K562 (cell line): ENCODE measurements around the gene PDE4D. TPM values are rescaled to one million over a fixed set of nuclear protein-coding genes. Genes with fewer than 3 reads are reported as not detected.

ENCODE experiments used
- ATAC-seq: fragments of 200-7000 bp; cut with Tn5 transposase; 3 replicates; pipeline ENCODE4 v1.9.1; 2020; ENCODE audit warnings: moderate library complexity
- BruUV-seq: library from RNA; stranded (reverse); fragments of 400-500 nt; replicated peaks from 2 replicates; lab custom pipeline; 2021; lab: Mats Ljungman, UMichigan
- CTCF ChIA-PET: fragments of 300-600 bp; formaldehyde crosslinking; extraction: SDS; loops from one replicate; lab custom pipeline; 2021; ENCODE audit warnings: low intra/inter-chr PET ratio; lab: Yijun Ruan, JAX
- POLR2A ChIA-PET: fragments of 300-600, 350-650 bp; sonication (Branson Sonifier 250); formaldehyde crosslinking; extraction: SDS; loops from one replicate; lab custom pipeline; 2021; ENCODE audit warnings: antibody characterized with exemption, inconsistent platforms; lab: Yijun Ruan, JAX
- DNase-seq, 4 experiments: peaks; one replicate each; pipeline versions ENCODE4 v3.0.0 to v3.0.0-alpha.2; 2011 to 2018; ENCODE audit warnings: low spot score in 3 of 4, mixed read lengths in 3 of 4; ENCODE audit errors: extremely low read depth in 1 of 4
- FAIRE-seq: peaks from 2 replicates; lab custom pipeline; 2011; peaks lifted over from hg19 to GRCh38; lab: Jason Lieb, UNC
- H2AFZ ChIP-seq: 2 replicates; pipeline ENCODE4 v1.6.0; 2011; ENCODE audit warnings: low read depth, low read length, control low read depth, inconsistent platforms
- H3K27ac ChIP-seq: fragments of 200-600 bp; 3 replicates; pipeline ENCODE4 v1.8.0; 2011; ENCODE audit warnings: low read depth, mild to moderate bottlenecking, control low read depth, inconsistent platforms, low read length, moderate library complexity, mixed read lengths; ENCODE audit errors: extremely low read depth
- H3K27me3 ChIP-seq, 2 experiments: fragments of 300-600 bp in 1 of 2; 2 replicates in 1 of 2; 3 replicates in 1 of 2; pipeline versions ENCODE4 v1.6.0 to v1.8.0; 2011; ENCODE audit warnings: inconsistent platforms in 2 of 2, low read length in 2 of 2, mild to moderate bottlenecking in 1 of 2, mixed read lengths in 1 of 2, moderate library complexity in 1 of 2; ENCODE audit not compliant: control insufficient read depth in 2 of 2, insufficient read depth in 2 of 2
- H3K36me3 ChIP-seq: fragments of 300-600 bp; 3 replicates; pipeline ENCODE4 v1.8.0; 2011; ENCODE audit warnings: mild to moderate bottlenecking, low read length, inconsistent platforms; ENCODE audit not compliant: control insufficient read depth, insufficient read depth
- H3K4me1 ChIP-seq, 2 experiments: fragments of 200-600 bp in 1 of 2; replicated peaks in 1 of 2; 2 replicates in 1 of 2; 3 replicates in 1 of 2; pipeline versions ENCODE4 v1.5.1 to v1.8.0; 2011; ENCODE audit warnings: inconsistent platforms in 2 of 2, low read length in 2 of 2, mild to moderate bottlenecking in 1 of 2, mixed read lengths in 1 of 2, moderate library complexity in 1 of 2; ENCODE audit not compliant: control insufficient read depth in 2 of 2, insufficient read depth in 2 of 2
- H3K4me2 ChIP-seq: 2 replicates; pipeline ENCODE4 v1.6.1; 2011; ENCODE audit warnings: low read length, control low read depth, inconsistent platforms, mixed read lengths; ENCODE audit not compliant: insufficient read depth
- H3K4me3 ChIP-seq: fragments of 200-600 bp; sonication (generic), shearing (Covaris generic); 2 replicates; pipeline ENCODE4 v1.5.1; 2016; ENCODE audit warnings: control low read depth, inconsistent platforms
- H3K79me2 ChIP-seq: fragments of 200-600 bp; 3 replicates; pipeline ENCODE4 v1.8.0; 2011; ENCODE audit warnings: low read length, inconsistent platforms; ENCODE audit not compliant: control insufficient read depth, insufficient read depth
- H3K9ac ChIP-seq, 2 experiments: 2 replicates each; pipeline versions ENCODE4 v1.6.0 to v1.6.1; 2011; ENCODE audit warnings: low read depth in 2 of 2, low read length in 2 of 2, control low read depth in 1 of 2, inconsistent platforms in 1 of 2, mild to moderate bottlenecking in 1 of 2, mixed read lengths in 1 of 2; ENCODE audit not compliant: insufficient read depth in 1 of 2
- H3K9me1 ChIP-seq: one replicate; pipeline ENCODE4 v1.6.0; 2011; ENCODE audit warnings: inconsistent platforms, mild to moderate bottlenecking, low read length, moderate library complexity; ENCODE audit not compliant: control insufficient read depth, insufficient read depth
- H3K9me3 ChIP-seq: replicated peaks from 2 replicates; pipeline ENCODE4 v1.5.1; 2011; ENCODE audit warnings: low read depth, low read length, inconsistent platforms; ENCODE audit not compliant: control insufficient read depth, insufficient read depth
- H4K20me1 ChIP-seq: replicated peaks from 2 replicates; pipeline ENCODE4 v1.6.1; 2011; ENCODE audit warnings: low read length, inconsistent platforms, mixed read lengths; ENCODE audit not compliant: control insufficient read depth, insufficient read depth
- BHLHE40 ChIP-seq: IDR thresholded peaks from 2 replicates; pipeline ENCODE4 v1.6.1; 2011; ENCODE audit warnings: low read length, improper control_type of control experiment
- CGGBP1 ChIP-seq: fragments of 250-450 bp; sonication (Bioruptor Pico); IDR thresholded peaks from 2 replicates; pipeline ENCODE4 v1.9.0; 2021; ENCODE audit warnings: mild to moderate bottlenecking
- CHD2 ChIP-seq: IDR thresholded peaks from 2 replicates; pipeline ENCODE4 v1.6.1; 2011; ENCODE audit warnings: low read depth, low read length
- EWSR1 ChIP-seq: fragments of 450-650 bp; IDR thresholded peaks from 2 replicates; pipeline ENCODE4 v1.6.1; 2018; ENCODE audit warnings: borderline replicate concordance, mild to moderate bottlenecking, low read depth, moderate library complexity; ENCODE audit not compliant: partially characterized antibody
- FOXA3 ChIP-seq, 2 experiments: fragments of 450-650 bp in 1 of 2; sonication (generic) in 1 of 2; formaldehyde crosslinking; IDR thresholded peaks in 1 of 2; conservative IDR thresholded peaks in 1 of 2; 2 replicates each; pipeline versions ENCODE4 v1.4.0 to v1.8.0; 2020 to 2022; ENCODE audit warnings: mild to moderate bottlenecking in 2 of 2, missing genetic modification reagents in 1 of 2
- FOXP4 ChIP-seq: sonication (generic); formaldehyde crosslinking; IDR thresholded peaks from 2 replicates; pipeline ENCODE4 v1.8.0; 2022; ENCODE audit warnings: mild to moderate bottlenecking, missing genetic modification reagents, borderline replicate concordance
- GTF2B ChIP-seq: IDR thresholded peaks from 2 replicates; pipeline ENCODE4 v1.6.1; 2011; ENCODE audit not compliant: insufficient read length; ENCODE audit errors: extremely low read depth
- HMGXB4 ChIP-seq: sonication (generic); formaldehyde crosslinking; IDR thresholded peaks from 2 replicates; pipeline ENCODE4 v1.8.1; 2023; ENCODE audit warnings: mild to moderate bottlenecking, missing genetic modification reagents
- MTA1 ChIP-seq: fragments of 450-650 bp; IDR thresholded peaks from 2 replicates; pipeline ENCODE4 v1.6.1; 2017; ENCODE audit warnings: borderline replicate concordance
- POLR2AphosphoS5 ChIP-seq: IDR thresholded peaks from 2 replicates; pipeline ENCODE4 v1.6.1; 2011; ENCODE audit warnings: mild to moderate bottlenecking, low read depth, low read length, moderate library complexity; ENCODE audit not compliant: control insufficient read depth, insufficient read depth
- SIX5 ChIP-seq, 2 experiments: IDR thresholded peaks; 2 replicates each; pipeline ENCODE4 v1.6.1; 2011; ENCODE audit warnings: low read length in 2 of 2, borderline replicate concordance in 1 of 2, low read depth in 1 of 2, mild to moderate bottlenecking in 1 of 2, moderate library complexity in 1 of 2; ENCODE audit not compliant: insufficient read depth in 1 of 2
- SUPT5H ChIP-seq: fragments of 450-650 bp; IDR thresholded peaks from 2 replicates; pipeline ENCODE4 v1.6.1; 2016
- ZFP30 ChIP-seq: fragments of 250-450 bp; sonication (Bioruptor Pico); IDR thresholded peaks from 2 replicates; pipeline ENCODE4 v1.8.0; 2022; ENCODE audit warnings: moderate library complexity, mild to moderate bottlenecking, inconsistent platforms, borderline replicate concordance
- ZNF217 ChIP-seq: sonication (generic); formaldehyde crosslinking; IDR thresholded peaks from 2 replicates; pipeline ENCODE4 v1.8.0; 2022; ENCODE audit warnings: mild to moderate bottlenecking, missing genetic modification reagents
- ZNF431 ChIP-seq: sonication (generic); formaldehyde crosslinking; IDR thresholded peaks from 2 replicates; pipeline ENCODE4 v1.8.0; 2022; ENCODE audit warnings: mild to moderate bottlenecking, missing genetic modification reagents
- WGBS: fragments of 100-300 bp; shearing (Covaris generic); methylation state at CpG from one replicate; pipeline ENCODE4 v1.1.6; 2016; ENCODE audit warnings: low coverage, mixed read lengths; ENCODE audit not compliant: insufficient coverage; ENCODE audit errors: missing lambda C conversion rate; 5-methylcytosine and 5-hydroxymethylcytosine counted together
- in situ Hi-C: fragments of 300-500 bp; cut with MboI; formaldehyde crosslinking; loops from 4 replicates; pipeline ENCODE4 v1.15.0; 2018; ENCODE audit warnings: inconsistent platforms, mixed read lengths
- intact Hi-C: fragments of 100-400 bp; cut with micrococcal nuclease; formaldehyde crosslinking; loops from 2 replicates; pipeline ENCODE4 v1.14.2; 2022
- polyA plus RNA-seq, 8 experiments: library from polyadenylated mRNA; depleted of rRNA in 4 of 8; stranded (reverse) in 5 of 8; unstranded in 3 of 8; fragments of >200 nt; fragmentation: Nextera tagmentation in 2 of 8; fragmentation: Illumina TruSeq in 1 of 8; extraction: Ambion mirVana in 2 of 8; extraction: Trizol in 1 of 8; gene quantifications; 2 replicates each; pipeline versions ENCODE4 v1.2.1 to v1.2.3, GENCODE V29; 2011 to 2014; ENCODE audit warnings: inconsistent platforms in 1 of 8, missing spikeins in 1 of 8
- total RNA-seq, 7 experiments: library from RNA; depleted of rRNA in 6 of 7; stranded (reverse); fragments of >200 nt in 6 of 7; fragmentation: Illumina TruSeq in 2 of 7; extraction: Trizol in 2 of 7; gene quantifications; 2 replicates each; pipeline versions ENCODE4 v1.2.1 to v1.2.3, GENCODE V29; 2011 to 2021; ENCODE audit warnings: low replicate concordance in 1 of 7

Gene PDE4D
- total and polyA plus RNA-seq, 9 of the 15 experiments (the other 6 are each of a cell fraction or from before 2014, with no cell fraction given): 0.04 to 0.46 (median 0.13) TPM

GRCh38 chr5:59216841-59217240 is 676.7 kb downstream of the PDE4D start:
- BruUV-seq: no TSS peak
- DNase-seq: no peak
- no peak for FAIRE-seq
- Histone ChIP-seq H3K4me1 (no peaks in the 10 kb centered on the region), H3K79me2 (no peaks in the 10 kb centered on the region), H3K27me3 (no peaks in the 10 kb centered on the region), H3K4me3 (no peak overlapping the region), H3K36me3 (no peaks in the 10 kb centered on the region), H3K4me2 (no peak overlapping the region), H3K9me1 (no peaks in the 10 kb centered on the region), H3K9ac (no peak overlapping the region), H3K9me3 (no peaks in the 10 kb centered on the region), H2AFZ (no peak overlapping the region), H3K27ac (no peak overlapping the region), H4K20me1 (no peaks in the 10 kb centered on the region)
- intact Hi-C loops (no loop called here), in situ Hi-C loops (no loop called here)
- ATAC-seq: no peak
- WGBS: 3% methylated on average over 4 of the region's 4 CpGs
- ChIA-PET POLR2A (no interaction called here), CTCF (no interaction called here)
- TF ChIP-seq FOXA3 (CRISPR knock-in tag; conservative IDR thresholded peaks at IDR 0.05 in 1 of 2, IDR thresholded peaks at IDR 0.05 in 1 of 2) (no peak), EWSR1 (no peak), ZNF217 (no peak), MTA1 (no peak), ZFP30 (CRISPR knock-in tag) (no peak), BHLHE40 (no peak), GTF2B (no peak), FOXP4 (CRISPR knock-in tag) (no peak), SIX5 (IDR thresholded peaks at IDR 0.05; ENCODE audit: borderline replicate concordance in 1 of 2, insufficient read depth in 1 of 2, low read depth in 1 of 2, low read length in 2 of 2) (no peak), ZNF431 (no peak), CGGBP1 (CRISPR knock-in tag) (no peak), CHD2 (no peak), POLR2AphosphoS5 (no peak), HMGXB4 (CRISPR knock-in tag) (no peak), SUPT5H (no peak)
